Activated CD4-positive, CD25-positive, alpha-beta regulatory T cell treated with anti-CD3 and anti-CD28 coated beads, Interleukin-2, amount 50 U/mL, for 16 hours (primary cell): ENCODE data around the gene GOSR1.
"Not testable (repeated sequence)": the region's sequence is repeated elsewhere in the genome, so short reads cannot be mapped to it uniquely, and the experiment has no call there.

ENCODE experiments used
- DNase-seq: peaks from one replicate; pipeline ENCODE4 v3.0.0-alpha.2; 2020; ENCODE audit warnings: low read depth, low spot score

GOSR1 gene

DNA sequence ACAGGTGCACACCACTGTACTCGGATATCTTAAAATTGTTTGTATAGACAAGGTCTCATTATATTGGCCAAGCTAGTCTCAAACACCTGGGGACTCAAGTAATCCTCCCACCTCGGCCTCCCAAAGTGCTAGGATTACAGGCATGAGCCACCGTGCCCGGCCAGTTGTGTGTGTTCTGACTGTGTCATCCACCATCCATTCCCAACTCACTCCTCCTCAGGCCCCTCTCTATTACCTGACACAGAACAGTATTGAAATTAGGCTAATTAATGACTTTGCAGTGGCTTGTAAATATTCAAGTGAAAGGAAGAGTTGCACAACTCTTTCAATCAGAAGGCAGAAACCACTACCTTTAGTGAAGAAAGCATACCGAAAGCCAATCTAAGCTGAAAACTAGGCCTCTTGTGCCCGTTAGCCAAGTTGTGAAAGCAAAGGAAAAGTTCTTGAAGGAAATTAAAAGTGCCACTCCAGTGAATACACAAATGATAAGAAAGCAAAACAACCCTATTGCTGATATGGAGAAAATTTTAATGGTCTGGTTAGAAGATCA lies 28.7 kb downstream of the GOSR1 start:
- DNase-seq = no peak

DNA sequence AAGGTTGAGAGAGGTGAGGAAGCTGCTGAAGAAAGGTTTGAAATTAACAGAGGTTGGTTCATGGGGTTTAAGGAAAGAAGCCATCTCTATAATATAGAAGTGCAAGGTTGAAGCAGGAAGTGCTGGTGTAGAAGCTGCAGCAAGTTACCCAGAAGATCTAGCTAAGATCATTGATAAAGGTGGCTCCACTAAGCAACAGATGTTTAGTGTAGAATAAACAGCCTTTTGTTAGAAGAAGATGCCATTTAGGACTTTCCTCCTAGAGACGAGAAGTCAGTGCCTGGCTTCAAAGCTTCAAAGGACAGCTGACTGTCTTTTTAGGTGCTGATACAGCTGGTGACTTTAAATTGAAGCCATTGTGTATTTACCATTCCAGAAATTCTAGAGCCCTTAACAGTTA lies 29.3 kb downstream of the GOSR1 start:
- DNase-seq = no peak

DNA sequence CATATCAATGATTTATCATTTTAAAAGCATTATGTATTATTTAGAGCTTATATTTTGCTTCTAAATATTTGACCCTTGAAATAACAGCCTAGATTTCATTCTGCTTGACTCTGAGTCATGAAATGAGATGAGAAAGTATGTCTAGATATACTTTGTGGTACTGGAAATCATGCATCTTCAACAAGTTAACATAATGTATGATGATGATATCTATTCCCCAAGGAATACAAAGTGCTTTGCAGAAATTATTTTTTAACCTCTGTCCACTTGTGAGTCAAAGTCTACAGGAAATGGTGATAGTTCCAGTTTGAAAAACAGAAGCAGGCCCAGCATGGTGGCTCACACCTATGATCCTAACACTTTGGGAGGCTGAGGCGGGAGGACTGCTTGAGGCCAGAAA lies 36.1 kb downstream of the GOSR1 start:
- DNase-seq = no peak

DNA sequence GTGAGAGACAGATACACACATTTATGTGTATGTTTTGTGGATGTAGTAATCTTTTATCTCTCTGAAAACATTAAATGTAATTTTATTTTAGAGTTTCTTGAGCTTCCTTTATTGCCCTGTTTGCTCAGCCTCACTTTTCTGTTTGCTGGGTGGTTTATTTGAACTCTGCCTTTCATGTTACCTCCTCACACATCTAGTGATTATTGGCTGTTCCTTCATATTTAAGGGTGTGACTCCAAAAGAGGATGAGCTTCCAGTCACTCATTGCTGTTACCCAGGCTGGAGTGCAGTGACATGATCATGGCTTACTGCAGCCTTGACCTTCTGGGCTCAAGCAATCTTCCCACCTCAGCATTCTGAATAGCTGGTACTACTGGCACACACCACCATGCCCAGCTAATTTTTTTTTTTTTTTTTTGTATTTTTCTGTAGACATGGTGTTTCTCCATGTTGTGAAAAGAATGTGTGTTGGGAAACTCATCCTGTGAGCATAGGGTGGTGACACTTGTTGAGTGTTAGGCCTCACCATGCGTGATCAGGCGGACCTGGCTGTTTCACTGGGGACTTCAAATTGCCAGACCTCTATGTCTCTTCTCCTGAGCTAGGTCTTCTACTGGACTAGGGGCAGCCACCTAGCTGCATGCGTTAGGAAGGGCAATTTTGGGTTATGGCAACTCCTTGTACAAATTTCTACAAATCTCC lies 37.8 kb downstream of the GOSR1 start:
- no peak for DNase-seq

DNA sequence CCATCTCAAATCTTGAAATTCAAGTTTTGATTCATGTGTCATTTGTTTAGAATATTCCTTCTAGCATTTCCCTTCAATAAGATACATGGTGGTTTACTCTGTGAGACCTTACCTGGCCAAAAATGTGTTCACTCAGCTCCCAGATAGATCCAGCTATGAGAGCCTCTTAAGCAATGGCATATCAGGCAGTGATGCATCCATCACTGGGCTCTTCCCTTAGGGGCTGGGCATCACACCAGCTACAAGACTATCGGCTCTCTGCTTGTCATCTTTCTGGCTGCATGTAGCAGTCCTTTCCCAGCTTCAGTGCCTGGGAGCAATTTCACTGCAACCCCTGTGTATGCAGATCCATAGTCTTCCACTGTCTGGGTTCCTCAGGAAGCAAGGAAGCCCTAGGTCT lies 40.6 kb downstream of the GOSR1 start:
- no peak for DNase-seq

DNA sequence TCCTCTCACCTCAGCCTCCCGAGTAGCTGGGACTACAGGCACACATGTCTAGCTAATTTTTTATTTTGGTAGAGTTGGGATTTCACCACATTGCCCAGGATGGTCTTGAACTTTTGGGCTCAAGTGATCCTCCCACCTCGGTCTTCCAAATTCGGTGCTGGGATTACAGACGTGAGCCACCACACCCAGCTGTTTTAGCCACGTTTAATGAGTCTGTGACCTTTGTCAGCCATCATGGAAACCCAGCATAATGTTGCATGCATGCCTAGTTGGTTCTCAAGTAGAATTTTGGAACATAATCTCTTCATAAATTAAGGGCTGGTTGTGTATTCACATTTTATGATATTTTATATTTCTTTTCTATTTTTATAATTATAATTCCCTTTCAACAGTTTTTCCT lies 42.0 kb downstream of the GOSR1 start:
- DNase-seq = no peak

DNA sequence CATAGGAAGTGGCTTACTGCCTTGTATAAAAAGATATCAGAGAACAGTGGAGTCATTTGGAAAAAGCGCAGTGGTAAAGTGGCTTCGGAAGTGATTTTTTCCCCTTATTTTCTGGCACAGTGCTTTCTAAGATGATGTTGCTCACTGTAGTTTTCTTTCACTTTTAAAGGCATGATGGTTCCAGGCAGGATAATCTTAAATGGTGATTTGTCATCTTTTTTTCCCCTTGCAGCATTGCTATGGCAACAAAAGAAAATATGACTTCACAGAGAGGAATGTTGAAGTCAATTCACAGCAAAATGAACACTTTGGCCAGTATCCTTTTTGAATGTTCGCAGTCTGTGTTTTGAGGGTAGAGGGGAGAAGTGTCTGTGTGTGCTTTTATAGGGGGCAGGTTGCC lies 42.5 kb downstream of the GOSR1 start:
- no peak for DNase-seq

DNA sequence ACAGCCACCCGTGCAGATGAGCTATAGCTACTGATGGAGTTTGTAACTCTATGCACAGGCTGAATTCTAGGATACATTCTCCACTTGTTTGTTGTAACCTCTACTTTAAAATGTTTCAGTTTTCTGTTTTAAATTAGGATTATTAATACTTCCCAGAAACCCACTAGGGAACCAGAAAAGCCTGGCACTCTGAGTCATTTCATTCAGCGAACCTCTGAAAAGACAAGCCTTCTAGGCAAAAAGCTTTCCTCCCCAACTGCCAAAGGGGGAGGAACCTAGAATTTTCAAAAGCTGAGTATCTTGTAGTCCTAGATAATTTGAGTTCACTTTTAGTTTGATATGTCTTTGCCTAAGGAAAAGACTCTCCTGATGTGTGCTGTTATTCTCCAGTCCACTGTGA lies 43.2 kb downstream of the GOSR1 start:
- no peak for DNase-seq

DNA sequence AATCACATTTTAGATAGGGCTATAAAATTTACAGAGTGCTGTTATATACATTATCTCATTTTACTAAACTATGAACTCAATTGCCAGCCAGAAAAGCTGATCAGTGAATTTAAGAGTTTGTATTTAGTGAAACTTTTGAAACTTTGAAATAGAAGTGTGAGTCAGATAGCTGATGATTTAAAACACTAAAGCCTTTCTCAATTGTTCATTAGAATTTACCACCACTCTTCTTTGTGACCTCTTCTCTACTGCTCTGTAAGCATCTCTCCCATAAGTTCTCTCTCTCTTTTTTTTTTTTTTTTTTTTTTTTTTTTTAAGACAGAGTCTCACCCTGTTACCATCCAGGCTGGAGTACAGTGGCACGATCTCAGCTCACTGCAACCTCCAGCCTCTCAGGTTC lies 43.7 kb downstream of the GOSR1 start:
- DNase-seq = no peak

DNA sequence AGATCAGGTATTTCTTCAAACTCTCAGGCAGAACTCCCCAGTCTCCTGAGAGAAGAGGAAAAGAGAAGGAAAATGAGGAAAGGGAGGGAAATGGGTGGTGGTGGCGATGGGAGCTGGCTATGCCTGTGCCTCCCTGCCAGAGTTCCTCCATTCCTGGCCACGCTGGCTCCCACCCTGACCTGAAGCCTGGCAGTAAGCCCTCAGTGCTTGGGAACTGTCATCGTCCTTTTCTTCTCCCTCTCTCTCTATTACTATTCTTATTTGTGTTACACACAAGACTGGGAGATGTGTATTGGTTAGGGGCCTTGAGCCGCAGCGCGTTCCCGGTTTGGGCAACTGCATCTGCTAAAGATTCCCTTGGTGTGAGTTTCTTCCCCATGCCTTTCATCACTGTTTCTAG lies 44.6 kb downstream of the GOSR1 start:
- DNase-seq = no peak

DNA sequence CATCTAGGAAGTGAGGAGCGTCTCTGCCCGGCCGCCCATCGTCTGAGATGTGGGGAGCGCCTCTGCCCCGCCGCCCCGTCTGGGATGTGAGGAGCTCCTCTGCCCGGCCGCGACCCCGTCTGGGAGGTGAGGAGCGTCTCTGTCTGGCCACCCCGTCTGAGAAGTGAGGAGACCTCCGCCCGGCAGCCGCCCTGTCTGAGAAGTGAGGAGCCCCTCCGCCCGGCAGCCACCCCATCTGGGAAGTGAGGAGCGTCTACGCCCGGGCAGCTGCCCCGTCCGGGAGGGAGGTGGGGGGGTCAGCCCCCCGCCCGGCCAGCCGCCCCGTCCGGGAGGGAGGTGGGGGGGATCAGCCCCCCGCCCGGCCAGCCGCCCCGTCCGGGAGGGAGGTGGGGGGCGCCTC lies 46.0 kb downstream of the GOSR1 start:
- not testable (repeated sequence) for DNase-seq

DNA sequence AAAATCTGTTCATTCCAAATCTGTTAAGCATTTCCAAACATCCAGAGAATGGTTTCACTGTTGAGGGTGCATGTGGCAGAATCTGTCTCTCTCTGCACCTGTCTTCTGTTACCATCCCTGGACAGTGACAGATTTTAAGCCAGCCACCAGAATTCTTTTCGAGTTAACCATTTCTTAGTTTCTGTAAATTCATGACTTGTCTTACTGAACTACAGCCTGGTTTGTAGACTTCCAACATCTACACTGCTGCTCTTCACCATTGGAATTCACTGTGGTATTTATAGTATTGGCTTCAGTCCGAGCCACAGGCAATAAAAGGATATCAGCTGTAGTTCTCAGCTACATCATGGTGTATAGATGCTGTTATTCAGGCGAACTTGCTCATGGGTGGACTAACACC lies 47.6 kb downstream of the GOSR1 start:
- DNase-seq = no peak

DNA sequence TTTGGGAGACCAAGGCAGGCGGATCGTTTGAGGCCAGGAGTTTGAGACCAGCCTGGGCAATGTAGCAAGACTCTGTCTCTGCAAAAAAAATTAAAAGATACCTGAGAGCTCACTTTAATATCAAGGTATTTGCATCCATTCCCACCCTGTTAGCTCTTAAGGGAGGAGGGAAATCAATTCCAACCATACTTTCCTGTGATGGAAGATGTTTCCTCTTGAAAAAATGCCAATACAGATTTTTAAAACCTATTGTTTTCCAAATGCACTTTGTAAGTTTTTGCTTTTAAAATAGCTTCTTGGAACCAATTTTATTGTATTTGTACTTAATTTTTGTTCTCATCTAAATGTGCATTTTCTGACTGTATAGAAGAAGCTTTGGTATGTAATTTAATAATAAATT lies 49.2 kb downstream of the GOSR1 start:
- DNase-seq = no peak

DNA sequence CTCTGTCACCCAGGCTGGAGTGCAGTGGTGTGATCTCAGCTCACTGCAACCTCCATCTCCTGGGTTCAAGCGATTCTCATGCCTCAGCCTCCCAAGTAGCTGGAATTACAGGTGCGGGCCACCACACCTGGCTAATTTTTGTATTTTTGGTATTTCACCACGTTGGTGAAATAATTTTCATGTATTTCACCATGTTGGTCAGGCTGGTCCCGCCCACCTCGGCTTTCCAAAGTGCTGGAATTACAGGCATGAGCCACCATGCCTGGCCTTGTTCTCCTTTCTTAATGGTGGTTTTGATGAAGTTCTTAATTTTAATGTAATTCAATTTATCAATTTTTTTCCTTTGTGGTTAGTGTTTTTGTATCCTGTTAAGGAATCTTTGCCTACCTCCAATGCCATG lies 51.5 kb downstream of the GOSR1 start:
- DNase-seq = not testable (repeated sequence)

DNA sequence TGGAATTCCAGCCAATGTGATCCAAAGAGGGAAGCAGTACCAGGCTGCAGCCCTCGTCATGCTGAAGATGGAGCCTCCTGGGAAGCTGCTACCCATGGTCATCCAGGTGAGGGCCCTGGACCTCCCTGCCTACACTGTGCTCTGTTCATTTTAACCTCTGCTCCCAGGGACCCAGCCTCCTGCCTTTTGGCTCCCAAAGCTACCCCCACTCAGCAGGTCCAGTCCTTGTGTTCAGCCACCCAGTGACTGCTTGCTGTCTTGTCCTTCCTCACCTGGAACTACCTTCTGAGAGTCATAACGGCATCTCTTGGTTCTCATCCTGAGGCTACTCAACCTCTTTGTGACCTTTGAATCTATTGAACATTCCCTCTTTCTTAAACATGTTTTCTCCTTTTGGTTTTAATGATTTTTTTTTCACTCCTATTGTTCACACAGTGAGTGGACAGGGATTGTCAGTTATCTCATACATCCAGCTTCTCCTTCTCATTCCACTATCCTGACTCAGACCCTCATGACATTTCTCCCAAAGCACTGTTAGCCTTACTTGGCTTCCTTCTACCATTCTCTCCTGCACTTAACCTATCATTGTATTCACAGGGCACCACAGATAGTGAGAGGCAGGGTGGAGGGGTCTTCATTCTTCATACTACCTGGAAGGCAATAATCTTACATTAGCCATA lies 53.3 kb downstream of the GOSR1 start:
- no peak for DNase-seq

DNA sequence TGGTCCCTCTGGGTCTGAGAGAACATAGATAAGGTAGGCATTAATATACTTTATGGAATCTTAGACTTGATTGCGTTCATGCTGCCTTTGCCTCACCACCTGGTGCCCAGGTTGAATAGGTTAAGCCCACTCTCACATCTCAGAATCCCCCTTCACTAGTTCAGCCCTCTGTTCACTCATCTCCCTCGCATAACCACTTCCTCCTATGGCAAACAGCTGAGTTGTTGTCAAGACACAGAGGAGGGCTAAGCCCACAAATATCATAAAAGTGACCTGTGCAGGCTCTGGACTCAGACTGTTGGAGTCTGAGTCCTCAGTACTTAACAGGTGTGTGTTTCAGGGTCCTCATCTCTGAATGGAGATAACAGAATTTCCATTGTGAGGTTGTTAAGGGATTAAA lies 55.7 kb downstream of the GOSR1 start:
- DNase-seq = no peak

DNA sequence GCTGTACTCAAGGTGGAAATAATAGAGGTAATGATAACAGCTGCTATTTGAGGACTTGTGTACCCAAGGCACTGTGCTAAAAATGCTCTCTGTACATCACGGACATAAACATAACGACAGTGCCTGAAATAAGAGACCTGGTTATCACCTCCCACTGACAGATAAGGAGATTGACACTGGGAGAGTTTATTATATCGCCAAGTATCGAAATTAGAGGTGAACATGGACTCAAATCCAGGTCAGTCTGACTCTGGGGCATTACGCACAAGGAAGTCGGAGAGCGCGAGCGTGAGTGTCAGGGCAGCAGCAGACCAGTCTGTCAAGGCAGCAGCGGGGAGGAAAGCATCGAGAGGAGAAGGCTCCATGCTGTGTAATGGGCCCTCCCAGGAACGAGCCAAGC lies 57.1 kb downstream of the GOSR1 start:
- no peak for DNase-seq

DNA sequence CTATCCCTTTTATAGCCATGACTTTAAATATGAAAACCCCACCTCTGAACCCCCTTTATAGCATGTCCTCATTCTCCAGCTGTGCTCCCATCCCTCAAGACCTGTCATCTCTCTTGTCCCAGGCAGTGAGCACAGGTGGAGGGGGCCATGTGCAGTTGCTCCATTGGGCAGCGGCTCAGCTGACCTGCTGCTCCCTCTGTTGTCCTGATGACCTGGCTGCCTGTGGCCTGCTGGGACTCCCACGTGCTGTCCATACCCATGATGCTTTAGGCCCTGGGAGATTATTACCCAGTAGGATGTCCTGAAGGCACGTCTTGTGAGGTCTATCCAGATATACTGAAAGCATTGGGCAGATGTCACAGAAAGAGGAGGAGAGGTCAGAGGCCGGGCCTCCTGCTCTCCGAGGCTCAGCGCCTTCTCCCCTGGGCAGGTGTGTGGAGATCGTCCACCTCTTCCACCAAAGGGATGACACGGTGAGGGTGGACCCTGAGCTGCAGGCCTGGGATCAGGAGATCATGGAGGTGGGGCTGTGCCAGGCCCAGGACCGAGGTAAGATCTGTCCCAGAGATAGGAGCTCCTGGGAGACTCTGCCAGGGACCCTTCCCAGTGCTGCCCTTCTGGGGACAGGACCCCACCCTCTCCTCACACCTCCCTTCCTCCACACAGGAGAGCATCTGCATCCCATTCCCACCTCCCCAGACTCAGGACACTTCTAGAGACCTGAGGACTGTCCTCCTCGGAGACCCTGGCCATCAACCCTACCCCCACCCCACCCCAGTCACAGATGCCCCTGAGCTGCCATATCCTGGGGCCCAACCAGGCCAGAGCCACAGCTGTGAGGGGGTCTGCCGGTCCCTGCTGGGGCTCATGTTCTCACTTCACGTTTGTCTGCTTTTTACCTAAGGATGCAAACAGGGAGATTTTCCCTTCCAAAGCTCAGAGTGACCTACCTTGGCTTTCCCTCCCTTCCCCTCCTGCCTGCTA lies 58.0 kb downstream of the GOSR1 start:
- no peak for DNase-seq

DNA sequence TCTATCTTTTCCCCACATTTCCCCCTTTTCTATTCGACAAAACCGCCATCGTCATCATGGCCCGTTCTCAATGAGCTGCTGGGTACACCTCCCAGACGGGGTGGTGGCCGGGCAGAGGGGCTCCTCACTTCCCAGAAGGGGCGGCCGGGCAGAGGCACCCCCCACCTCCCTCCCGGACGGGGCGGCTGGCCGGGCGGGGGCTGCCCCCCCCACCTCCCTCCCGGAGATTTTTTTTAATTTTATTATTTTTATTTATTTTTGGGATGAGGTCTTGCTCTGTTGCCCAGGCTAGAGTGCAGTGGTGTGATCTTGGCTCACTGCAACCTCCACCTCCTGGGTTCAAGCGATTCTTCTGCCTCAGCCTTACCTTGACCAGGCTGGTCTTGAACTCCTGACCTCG lies 59.6 kb downstream of the GOSR1 start:
- not testable (repeated sequence) for DNase-seq

DNA sequence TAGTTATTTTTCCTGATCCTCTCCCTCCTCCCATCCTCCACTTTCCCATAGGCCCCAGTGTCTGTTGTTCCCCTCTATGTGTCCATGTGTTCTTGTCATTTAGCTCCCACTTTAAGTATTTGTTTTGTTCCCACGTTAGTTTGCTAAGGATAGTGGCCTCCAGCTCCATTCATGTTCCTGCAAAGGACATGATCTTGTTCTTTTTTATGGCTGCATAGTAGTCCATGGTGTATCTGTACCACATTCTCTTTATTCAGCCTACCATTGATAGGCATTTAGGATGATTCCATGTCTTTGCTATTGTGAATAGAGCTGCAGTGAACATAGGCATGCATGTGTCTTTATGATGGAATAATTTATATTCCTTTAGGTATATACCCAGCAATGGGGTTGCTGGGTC lies 60.5 kb downstream of the GOSR1 start:
- not testable (repeated sequence) for DNase-seq

DNA sequence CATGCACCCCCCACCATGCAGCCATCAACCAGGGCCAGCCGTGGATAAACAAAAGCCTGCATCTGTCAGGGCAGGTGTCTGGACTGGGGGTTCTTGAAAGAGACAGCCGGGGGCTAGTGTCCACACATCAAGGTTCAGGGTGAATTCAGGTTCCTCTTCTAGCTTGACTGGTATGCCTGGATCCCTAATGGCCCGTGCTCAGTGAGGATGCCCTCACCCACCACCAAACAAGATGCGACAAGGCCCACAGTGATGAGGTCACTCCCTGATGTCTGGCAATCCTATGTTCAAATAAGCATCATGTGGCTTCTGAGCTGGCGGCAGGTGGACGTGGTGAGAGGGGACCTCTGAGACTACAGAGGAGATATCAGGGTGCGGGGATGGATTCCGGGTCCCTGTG lies 64.6 kb downstream of the GOSR1 start:
- DNase-seq = no peak

DNA sequence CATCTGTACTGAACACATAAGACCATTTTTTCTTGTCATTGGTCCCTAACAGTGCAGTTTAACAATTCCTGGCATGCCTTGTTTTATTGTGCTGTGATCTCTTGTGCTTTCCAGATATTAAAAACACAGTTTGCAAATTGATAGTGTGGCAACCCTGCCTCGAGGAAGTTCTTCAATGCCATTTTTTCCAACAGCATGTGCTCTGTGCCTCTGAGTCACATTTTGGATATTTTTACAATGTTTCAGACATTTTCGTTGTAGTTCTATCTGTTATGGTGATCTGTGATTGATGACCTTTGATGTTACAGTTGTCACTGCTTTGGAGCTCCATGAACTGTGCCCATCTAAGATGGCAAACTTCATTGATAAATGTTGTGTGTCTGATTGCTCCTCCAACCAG lies 66.2 kb downstream of the GOSR1 start:
- DNase-seq = no peak
